GM12878 (cell line): Measurements from ENCODE around the gene SLX4. TPM values are rescaled to one million over a fixed set of nuclear protein-coding genes. Genes with fewer than 3 reads are reported as not detected.

Source experiments
- ATAC-seq: fragments of 200-7000 bp; cut with Tn5 transposase; 3 replicates; pipeline ENCODE4 v1.9.1; 2020; ENCODE audit warnings: mild to moderate bottlenecking, moderate library complexity
- BruUV-seq: library from RNA; stranded (reverse); fragments of 400-500 nt; replicated peaks from 2 replicates; lab custom pipeline; 2021; lab: Mats Ljungman, UMichigan
- CTCF ChIA-PET: fragments of 300-600 bp; sonication (Branson Sonifier 250); formaldehyde crosslinking; extraction: SDS; loops from one replicate; lab custom pipeline; 2021; ENCODE audit warnings: inconsistent platforms; lab: Yijun Ruan, JAX
- POLR2A ChIA-PET: fragments of 350-600 bp; formaldehyde crosslinking; extraction: SDS; loops from one replicate; lab custom pipeline; 2021; ENCODE audit warnings: inconsistent platforms; lab: Charles Lee
- RAD21 ChIA-PET: fragments of 300-600 bp; sonication (Branson Sonifier 250); formaldehyde crosslinking; loops from one replicate; lab custom pipeline; 2023; ENCODE audit warnings: antibody characterized with exemption; ENCODE audit not compliant: unreplicated experiment; lab: Charles Lee
- SMC1A ChIA-PET: fragments of 300-600 bp; sonication (Branson Sonifier 250); formaldehyde crosslinking; loops from one replicate; lab custom pipeline; 2023; ENCODE audit not compliant: unreplicated experiment, uncharacterized antibody; lab: Charles Lee
- DNase-seq: peaks from one replicate; pipeline ENCODE4 v3.0.0-alpha.2; 2011; ENCODE audit warnings: low read depth, low spot score
- FAIRE-seq: peaks from 3 replicates; lab custom pipeline; 2011; peaks lifted over from hg19 to GRCh38; lab: Jason Lieb, UNC
- H2AFZ ChIP-seq: 2 replicates; pipeline ENCODE4 v1.6.0; 2011; ENCODE audit warnings: low read depth, low read length, control low read depth; ENCODE audit not compliant: control insufficient read depth
- H3K27ac ChIP-seq: 2 replicates; pipeline ENCODE4 v1.5.1; 2011; ENCODE audit warnings: control low read depth; ENCODE audit not compliant: control insufficient read depth, insufficient read depth
- H3K27me3 ChIP-seq, 2 experiments: replicated peaks in 1 of 2; 2 replicates each; pipeline versions ENCODE4 v1.6.0 to v1.6.1; 2011; ENCODE audit warnings: low read length in 1 of 2; ENCODE audit not compliant: control insufficient read depth in 2 of 2, insufficient read depth in 2 of 2
- H3K36me3 ChIP-seq, 2 experiments: 2 replicates each; pipeline ENCODE4 v1.5.1; 2011; ENCODE audit warnings: low read length in 1 of 2; ENCODE audit not compliant: control insufficient read depth in 2 of 2, insufficient read depth in 2 of 2
- H3K4me1 ChIP-seq: 2 replicates; pipeline ENCODE4 v1.6.1; 2011; ENCODE audit warnings: mild to moderate bottlenecking, low read length, moderate library complexity, mixed read lengths; ENCODE audit not compliant: control insufficient read depth, insufficient read depth
- H3K4me2 ChIP-seq: 2 replicates; pipeline ENCODE4 v1.6.0; 2011; ENCODE audit warnings: control low read depth; ENCODE audit not compliant: control insufficient read depth, insufficient read depth
- H3K4me3 ChIP-seq: fragments of 200-600 bp; sonication (generic); 2 replicates; pipeline ENCODE4 v1.5.1; 2016
- H3K79me2 ChIP-seq: 2 replicates; pipeline ENCODE4 v1.6.0; 2011; ENCODE audit warnings: low read length; ENCODE audit not compliant: control insufficient read depth, insufficient read depth
- H3K9ac ChIP-seq: 2 replicates; pipeline ENCODE4 v1.8.0; 2011; ENCODE audit warnings: low read length, control low read depth, mixed read lengths; ENCODE audit not compliant: control insufficient read depth, insufficient read depth
- H3K9me3 ChIP-seq: replicated peaks from 3 replicates; pipeline ENCODE4 v1.5.1; 2011; ENCODE audit warnings: mild to moderate bottlenecking, low read length; ENCODE audit not compliant: control insufficient read depth, insufficient read depth
- H4K20me1 ChIP-seq: 2 replicates; pipeline ENCODE4 v1.6.0; 2011; ENCODE audit not compliant: control insufficient read depth, insufficient read depth
- ASH2L ChIP-seq: fragments of 300-600, 200-600 bp; sonication (generic); IDR thresholded peaks from 2 replicates; pipeline ENCODE4 v1.6.1; 2017; ENCODE audit warnings: low read depth, mild to moderate bottlenecking, borderline replicate concordance
- BRCA1 ChIP-seq: IDR thresholded peaks from 2 replicates; pipeline ENCODE4 v1.6.1; 2011; ENCODE audit warnings: low read depth, low read length, improper control_type of control experiment
- FOXM1 ChIP-seq: IDR thresholded peaks from 2 replicates; pipeline ENCODE4 v1.6.1; 2012; ENCODE audit warnings: low read depth, mild to moderate bottlenecking, inconsistent platforms, low read length, moderate library complexity
- USF2 ChIP-seq: IDR thresholded peaks from 2 replicates; pipeline ENCODE4 v1.6.1; 2011; ENCODE audit warnings: low read depth, low read length, improper control_type of control experiment, borderline replicate concordance
- WGBS: methylation state at CpG from one replicate; pipeline ENCODE4 v1.1.6; 2016; ENCODE audit warnings: low lambda C conversion rate; ENCODE audit not compliant: insufficient replicate concordance, insufficient coverage; ENCODE audit errors: missing lambda C conversion rate; 5-methylcytosine and 5-hydroxymethylcytosine counted together
- in situ Hi-C: fragments of 300-500 bp; cut with MboI; formaldehyde crosslinking; loops from 9 replicates; pipeline ENCODE4 v1.14.3; 2018; ENCODE audit warnings: mixed read lengths
- intact Hi-C: fragments of 100-400 bp; cut with micrococcal nuclease; formaldehyde crosslinking; loops from one replicate; pipeline ENCODE4 v1.14.2; 2022; ENCODE audit not compliant: unreplicated experiment
- polyA plus RNA-seq, 11 experiments: library from polyadenylated mRNA; depleted of rRNA in 4 of 11; unstranded in 6 of 11; stranded (reverse) in 5 of 11; fragments of >200 nt; fragmentation: Nextera tagmentation in 4 of 11; fragmentation: Illumina TruSeq in 1 of 11; extraction: Ambion mirVana in 4 of 11; extraction: Trizol in 1 of 11; gene quantifications; 1 replicate in 1 of 11; 2 replicates in 10 of 11; pipeline versions ENCODE4 v1.2.1 to v1.2.3, GENCODE V29; 2011 to 2016; ENCODE audit warnings: inconsistent platforms in 2 of 11, missing spikeins in 2 of 11, low read depth in 1 of 11
- total RNA-seq, 4 experiments: library from RNA; depleted of rRNA in 3 of 4; stranded (reverse); fragments of >200 nt in 3 of 4; fragmentation: Illumina TruSeq in 1 of 4; extraction: Trizol in 1 of 4; gene quantifications; 2 replicates each; pipeline versions ENCODE4 v1.2.1 to v1.2.3, GENCODE V29; 2013 to 2021

The SLX4 gene
- total and polyA plus RNA-seq, 10 of the 15 experiments (the other 5 are each of a cell fraction or from before 2014, with no cell fraction given) = 0.18 to 12.3 (median 4.8) TPM

GRCh38 chr16:3589991-3590701 is 21.3 kb downstream of the SLX4 start:
- no peak for TF ChIP-seq BRCA1
- TF ChIP-seq FOXM1 = no peak
- FAIRE-seq (no peak), ATAC-seq (no peak), DNase-seq (no peak)
- intact Hi-C loops (no loop called here), in situ Hi-C loops (no loop called here)
- no peak overlapping the region for H3K27ac ChIP-seq
- BruUV-seq = no TSS peak
- H3K4me3 ChIP-seq = no peak overlapping the region
- ChIA-PET RAD21 (no interaction called here), POLR2A (interaction anchor here (0.9 kb wide), 1 partner anchor 20 kb away, joined by 4 read pairs; no protein-coding TSS in a partner anchor), CTCF (no interaction called here), SMC1A (interaction anchor here (2.0 kb wide), 1 partner anchor 17 kb away, joined by 5 read pairs; no protein-coding TSS in a partner anchor)
- H3K36me3 ChIP-seq = peaks cover 0 to 3% of the 10 kb centered on the region in 2 experiments; a peak in 1 of 4 replicates
- H3K9me3 ChIP-seq = no peaks in the 10 kb centered on the region
- peaks cover 11% of the 10 kb centered on the region for H3K4me1 ChIP-seq
- H4K20me1 ChIP-seq = no peaks in the 10 kb centered on the region
- no peaks in the 10 kb centered on the region for H3K27me3 ChIP-seq
- 85% methylated on average over 25 of the region's 25 CpGs for WGBS
- no peak overlapping the region for H3K9ac ChIP-seq
- no peaks in the 10 kb centered on the region for H3K79me2 ChIP-seq
- H3K4me2 ChIP-seq = no peak overlapping the region
- no peak overlapping the region for H2AFZ ChIP-seq

GRCh38 chr16:3589441-3589921 is 21.9 kb downstream of the SLX4 start:
- DNase-seq (no peak), FAIRE-seq (no peak)
- 96% methylated on average over 27 of the region's 27 CpGs for WGBS
- ChIA-PET RAD21 (interaction anchor here (0.6 kb wide), 1 partner anchor 462 kb away, joined by 3 read pairs; no protein-coding TSS in a partner anchor), CTCF (no interaction called here), SMC1A (interaction anchor here (2.0 kb wide), 1 partner anchor 18 kb away, joined by 5 read pairs; no protein-coding TSS in a partner anchor)
- H3K4me1 ChIP-seq = peaks cover 11% of the 10 kb centered on the region
- no peak overlapping the region for H3K4me3 ChIP-seq
- intact Hi-C loops = no loop called here
- in situ Hi-C loops = no loop called here
- no peaks in the 10 kb centered on the region for H3K9me3 ChIP-seq
- no peak overlapping the region for H3K9ac ChIP-seq
- TF ChIP-seq ASH2L (no peak), USF2 (no peak)
- TF ChIP-seq, all 136 proteins: peak for 0
- no TSS peak for BruUV-seq
- peaks cover 0 to 3% of the 10 kb centered on the region in 2 experiments; a peak in 1 of 4 replicates for H3K36me3 ChIP-seq
- H3K27ac ChIP-seq = no peak overlapping the region
- H4K20me1 ChIP-seq = no peaks in the 10 kb centered on the region
- H3K27me3 ChIP-seq = no peaks in the 10 kb centered on the region
- POLR2A ChIA-PET = interaction anchor here (0.6 kb wide), 1 partner anchor 489 kb away, joined by 4 read pairs; no protein-coding TSS in a partner anchor
- H3K79me2 ChIP-seq = no peaks in the 10 kb centered on the region
- ATAC-seq = no peak
- no peak overlapping the region for H3K4me2 ChIP-seq
- H2AFZ ChIP-seq = no peak overlapping the region
